GM23338 (cell line): Measurements from ENCODE around the gene MCTP1. TPM values are rescaled to one million over a fixed set of nuclear protein-coding genes. Genes with fewer than 3 reads are reported as not detected.

Source experiments
- ATAC-seq: fragments of 200-7000 bp; cut with Tn5 transposase; 3 replicates; pipeline ENCODE4 v1.9.1; 2020
- DNase-seq: peaks from one replicate; pipeline ENCODE4 v3.0.0-alpha.2; 2015; ENCODE audit warnings: low spot score
- H2AFZ ChIP-seq: fragments of 200-600 bp; sonication (generic); 2 replicates; pipeline ENCODE4 v1.8.0; 2016; ENCODE audit warnings: antibody characterized with exemption, mild to moderate bottlenecking, moderate library complexity
- H3F3A ChIP-seq: fragments of 200-600 bp; sonication (generic); replicated peaks from 2 replicates; pipeline ENCODE4 v1.8.0; 2017; ENCODE audit warnings: antibody characterized with exemption, mixed run types, low read depth
- H3K27ac ChIP-seq: fragments of 200-600 bp; sonication (generic); 2 replicates; pipeline ENCODE4 v1.6.1; 2016; ENCODE audit warnings: low read depth
- H3K27me3 ChIP-seq: fragments of 200-600 bp; sonication (generic); 2 replicates; pipeline ENCODE4 v1.8.0; 2016; ENCODE audit warnings: mild to moderate bottlenecking, mixed run types, moderate library complexity; ENCODE audit not compliant: insufficient read depth
- H3K36me3 ChIP-seq: fragments of 200-600 bp; sonication (generic); 2 replicates; pipeline ENCODE4 v1.8.0; 2016; ENCODE audit warnings: mild to moderate bottlenecking; ENCODE audit not compliant: insufficient read depth
- H3K4me1 ChIP-seq: fragments of 200-600 bp; sonication (generic); 2 replicates; pipeline ENCODE4 v1.8.0; 2016; ENCODE audit warnings: mild to moderate bottlenecking, moderate library complexity; ENCODE audit not compliant: insufficient read depth
- H3K4me2 ChIP-seq: fragments of 200-600 bp; sonication (generic); 2 replicates; pipeline ENCODE4 v1.7.1; 2017; ENCODE audit warnings: mixed run types
- H3K4me3 ChIP-seq: fragments of 200-600 bp; sonication (generic); 2 replicates; pipeline ENCODE4 v1.6.1; 2016; ENCODE audit warnings: mixed run types
- H3K79me2 ChIP-seq: fragments of 200-600 bp; sonication (generic); replicated peaks from 2 replicates; pipeline ENCODE4 v1.8.0; 2017; ENCODE audit warnings: mild to moderate bottlenecking; ENCODE audit not compliant: insufficient read depth
- H3K9me2 ChIP-seq: fragments of 200-600 bp; sonication (generic); 2 replicates; pipeline ENCODE4 v1.8.0; 2017; ENCODE audit not compliant: insufficient read depth
- H4K20me1 ChIP-seq: fragments of 200-600 bp; sonication (generic); replicated peaks from 2 replicates; pipeline ENCODE4 v1.8.0; 2017; ENCODE audit warnings: mild to moderate bottlenecking; ENCODE audit not compliant: insufficient read depth
- H3K27ac Mint-ChIP-seq: 2 replicates; pipeline ENCODE4 v1.8.0; 2020; ENCODE audit warnings: inconsistent platforms, mild to moderate bottlenecking, moderate library complexity, mixed read lengths
- H3K27me3 Mint-ChIP-seq: 3 replicates; pipeline ENCODE4 v1.8.0; 2022; ENCODE audit warnings: low read depth, mild to moderate bottlenecking, moderate library complexity, mixed read lengths, inconsistent platforms; ENCODE audit not compliant: insufficient read depth, poor library complexity
- H3K36me3 Mint-ChIP-seq: 3 replicates; pipeline ENCODE4 v1.8.0; 2021; ENCODE audit warnings: low read depth, mild to moderate bottlenecking, inconsistent platforms, moderate library complexity, mixed read lengths
- H3K4me1 Mint-ChIP-seq: 3 replicates; pipeline ENCODE4 v1.8.0; 2020; ENCODE audit warnings: mild to moderate bottlenecking, inconsistent platforms, mixed read lengths
- H3K4me3 Mint-ChIP-seq: 3 replicates; pipeline ENCODE4 v1.8.0; 2021; ENCODE audit warnings: moderate library complexity, mild to moderate bottlenecking, inconsistent platforms, mixed read lengths
- H3K9me3 Mint-ChIP-seq: 3 replicates; pipeline ENCODE4 v1.8.0; 2020; ENCODE audit warnings: moderate library complexity, mild to moderate bottlenecking, inconsistent platforms, mixed read lengths
- CREB1 ChIP-seq: fragments of 250-450 bp; sonication (Bioruptor Pico); IDR thresholded peaks from 2 replicates; pipeline ENCODE4 v1.5.0; 2020; ENCODE audit warnings: low read depth, mild to moderate bottlenecking, moderate library complexity
- CTCF ChIP-seq, 2 experiments: fragments of 200-600 bp in 1 of 2; sonication (generic) in 1 of 2; conservative IDR thresholded peaks; 2 replicates each; pipeline versions ENCODE4 v1.5.1 to v1.6.1; 2016 to 2017; ENCODE audit warnings: antibody characterized with exemption in 2 of 2, low read depth in 2 of 2, mild to moderate bottlenecking in 2 of 2, moderate library complexity in 1 of 2
- ETS1 ChIP-seq: IDR thresholded peaks from 2 replicates; pipeline ENCODE4 v1.6.1; 2016; ENCODE audit warnings: antibody characterized with exemption
- EZH2 ChIP-seq: fragments of 200-600 bp; sonication (generic); IDR thresholded peaks from one replicate; pipeline ENCODE4 v1.8.0; 2017; ENCODE audit warnings: antibody characterized with exemption, mild to moderate bottlenecking, low read depth; ENCODE audit not compliant: unreplicated experiment
- EZH2phosphoT487 ChIP-seq: fragments of 200-600 bp; sonication (generic); IDR thresholded peaks from one replicate; pipeline ENCODE4 v1.8.1; 2018; ENCODE audit warnings: antibody characterized with exemption; ENCODE audit not compliant: unreplicated experiment
- JUNB ChIP-seq: IDR thresholded peaks from one replicate; pipeline ENCODE4 v1.6.1; 2016; ENCODE audit warnings: antibody characterized with exemption; ENCODE audit not compliant: unreplicated experiment
- NANOG ChIP-seq: IDR thresholded peaks from 2 replicates; pipeline ENCODE4 v1.6.1; 2016; ENCODE audit warnings: antibody characterized with exemption, borderline replicate concordance
- REST ChIP-seq: IDR thresholded peaks from one replicate; pipeline ENCODE4 v1.6.1; 2018; ENCODE audit warnings: antibody characterized with exemption; ENCODE audit not compliant: unreplicated experiment
- STAT1 ChIP-seq: IDR thresholded peaks from one replicate; pipeline ENCODE4 v1.6.1; 2016; ENCODE audit warnings: antibody characterized with exemption; ENCODE audit not compliant: unreplicated experiment
- ZNF114 ChIP-seq: fragments of 250-450 bp; sonication (Bioruptor Pico); IDR thresholded peaks from 2 replicates; pipeline ENCODE4 v1.5.0; 2020; ENCODE audit warnings: mild to moderate bottlenecking, moderate library complexity
- ZNF331 ChIP-seq: fragments of 250-450 bp; sonication (Bioruptor Pico); IDR thresholded peaks from 2 replicates; pipeline ENCODE4 v1.5.0; 2020; ENCODE audit warnings: low read depth, mild to moderate bottlenecking, moderate library complexity
- polyA plus RNA-seq: library from polyadenylated mRNA; unstranded; fragments of >200 nt; fragmentation: Nextera tagmentation; extraction: Ambion mirVana; gene quantifications from 2 replicates; pipeline ENCODE4 v1.2.1, GENCODE V29; 2016
- total RNA-seq: library from RNA; depleted of rRNA; stranded (reverse); fragments of >200 nt; shearing (Covaris generic); gene quantifications from 2 replicates; pipeline ENCODE4 v1.2.3, GENCODE V29; 2014

MCTP1 gene
- total and polyA plus RNA-seq, 2 experiments from 2014 or later: 3.7 to 4.2 TPM

- no peak for TF ChIP-seq NANOG
- no peak for TF ChIP-seq ETS1
- no peak for TF ChIP-seq STAT1
- TF ChIP-seq ZNF331 (CRISPR knock-in tag): no peak
- no peak for TF ChIP-seq EZH2phosphoT487
- TF ChIP-seq REST: no peak
- no peak for TF ChIP-seq EZH2
- no peak for TF ChIP-seq CTCF (conservative IDR thresholded peaks at IDR 0.05; ENCODE audit: low read depth in 2 of 2)
- no peak for TF ChIP-seq JUNB
- no peak for TF ChIP-seq CREB1 (CRISPR knock-in tag)
- no peak for TF ChIP-seq ZNF114
- Histone ChIP-seq H3K4me2 (no peak overlapping the region), H3F3A (no peaks in the 10 kb centered on the region), H3K79me2 (no peaks in the 10 kb centered on the region), H3K4me3 (no peak overlapping the region), H2AFZ (no peak overlapping the region), H3K9me2 (no peaks in the 10 kb centered on the region), H3K36me3 (no peaks in the 10 kb centered on the region), H3K27ac (no peak overlapping the region), H3K4me1 (no peaks in the 10 kb centered on the region), H3K27me3 (no peaks in the 10 kb centered on the region), H4K20me1 (no peaks in the 10 kb centered on the region)
- Mint-ChIP-seq H3K36me3 (no peaks in the 10 kb centered on the region), H3K9me3 (no peaks in the 10 kb centered on the region), H3K4me3 (no peak overlapping the region), H3K4me1 (peaks cover 7% of the 10 kb centered on the region), H3K27ac (no peak overlapping the region; the same call in 1 of the 2 replicates), H3K27me3 (peaks cover 5% of the 10 kb centered on the region)
- DNase-seq (no peak), ATAC-seq (no peak)
These were observed 212.6 kb downstream of the MCTP1 start for GRCh38 chr5:95072281-95072680.
